Ishikawa (cell line): ENCODE measurements around the gene RABL6.

Experiments
- CEBPB ChIP-seq: IDR thresholded peaks from 2 replicates; pipeline ENCODE4 v1.6.1; 2012
- EP300 ChIP-seq: IDR thresholded peaks from 2 replicates; pipeline ENCODE4 v1.6.1; 2012; ENCODE audit warnings: borderline replicate concordance
- RAD21 ChIP-seq: IDR thresholded peaks from 2 replicates; pipeline ENCODE4 v1.6.1; 2012; ENCODE audit warnings: low read depth
- TAF1 ChIP-seq: IDR thresholded peaks from 2 replicates; pipeline ENCODE4 v1.6.1; 2012; ENCODE audit warnings: low read depth, mild to moderate bottlenecking
- TCF12 ChIP-seq: IDR thresholded peaks from 2 replicates; pipeline ENCODE4 v1.6.1; 2012; ENCODE audit warnings: low read depth
- TEAD4 ChIP-seq: IDR thresholded peaks from 2 replicates; pipeline ENCODE4 v1.6.1; 2012
- YY1 ChIP-seq: IDR thresholded peaks from 2 replicates; pipeline ENCODE4 v1.6.1; 2012; ENCODE audit warnings: low read depth
- TF ChIP-seq, protein P1 (sequence below): IDR thresholded peaks from 2 replicates; pipeline ENCODE4 v1.6.1; 2012; ENCODE audit warnings: low read depth, mild to moderate bottlenecking
- TF ChIP-seq, protein P2 (sequence below): IDR thresholded peaks from 2 replicates; pipeline ENCODE4 v1.6.1; 2012

DNA sequence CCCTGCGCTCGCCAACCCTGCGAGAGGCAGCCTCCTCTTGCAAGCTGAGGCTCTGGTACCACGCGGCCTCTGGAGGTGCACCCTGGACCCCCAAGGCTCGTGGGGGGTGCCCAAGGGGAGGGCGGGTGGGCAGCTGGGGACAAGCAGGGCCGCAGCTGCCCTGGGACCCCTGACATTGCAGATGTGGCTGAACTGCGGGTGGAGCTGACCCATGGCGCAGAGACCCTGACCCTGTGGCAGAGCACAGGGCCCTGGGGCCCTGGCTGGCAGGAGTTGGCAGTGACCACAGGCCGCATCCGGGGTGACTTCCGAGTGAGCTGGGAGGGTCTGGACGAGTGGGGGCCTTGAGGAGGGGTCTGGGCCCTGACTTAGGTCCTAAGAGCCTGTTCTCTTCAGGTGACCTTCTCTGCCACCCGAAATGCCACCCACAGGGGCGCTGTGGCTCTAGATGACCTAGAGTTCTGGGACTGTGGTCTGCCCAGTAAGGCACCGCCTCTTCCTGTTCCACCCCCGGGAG, 45.9 kb downstream of the RABL6 start:
- TF ChIP-seq TAF1 (no peak), YY1 (no peak), TCF12 (no peak), TEAD4 (no peak), EP300 (no peak), RAD21 (no peak), CEBPB (no peak)
- TF ChIP-seq, protein P1, sequence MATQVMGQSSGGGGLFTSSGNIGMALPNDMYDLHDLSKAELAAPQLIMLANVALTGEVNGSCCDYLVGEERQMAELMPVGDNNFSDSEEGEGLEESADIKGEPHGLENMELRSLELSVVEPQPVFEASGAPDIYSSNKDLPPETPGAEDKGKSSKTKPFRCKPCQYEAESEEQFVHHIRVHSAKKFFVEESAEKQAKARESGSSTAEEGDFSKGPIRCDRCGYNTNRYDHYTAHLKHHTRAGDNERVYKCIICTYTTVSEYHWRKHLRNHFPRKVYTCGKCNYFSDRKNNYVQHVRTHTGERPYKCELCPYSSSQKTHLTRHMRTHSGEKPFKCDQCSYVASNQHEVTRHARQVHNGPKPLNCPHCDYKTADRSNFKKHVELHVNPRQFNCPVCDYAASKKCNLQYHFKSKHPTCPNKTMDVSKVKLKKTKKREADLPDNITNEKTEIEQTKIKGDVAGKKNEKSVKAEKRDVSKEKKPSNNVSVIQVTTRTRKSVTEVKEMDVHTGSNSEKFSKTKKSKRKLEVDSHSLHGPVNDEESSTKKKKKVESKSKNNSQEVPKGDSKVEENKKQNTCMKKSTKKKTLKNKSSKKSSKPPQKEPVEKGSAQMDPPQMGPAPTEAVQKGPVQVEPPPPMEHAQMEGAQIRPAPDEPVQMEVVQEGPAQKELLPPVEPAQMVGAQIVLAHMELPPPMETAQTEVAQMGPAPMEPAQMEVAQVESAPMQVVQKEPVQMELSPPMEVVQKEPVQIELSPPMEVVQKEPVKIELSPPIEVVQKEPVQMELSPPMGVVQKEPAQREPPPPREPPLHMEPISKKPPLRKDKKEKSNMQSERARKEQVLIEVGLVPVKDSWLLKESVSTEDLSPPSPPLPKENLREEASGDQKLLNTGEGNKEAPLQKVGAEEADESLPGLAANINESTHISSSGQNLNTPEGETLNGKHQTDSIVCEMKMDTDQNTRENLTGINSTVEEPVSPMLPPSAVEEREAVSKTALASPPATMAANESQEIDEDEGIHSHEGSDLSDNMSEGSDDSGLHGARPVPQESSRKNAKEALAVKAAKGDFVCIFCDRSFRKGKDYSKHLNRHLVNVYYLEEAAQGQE = no peak
- TF ChIP-seq, protein P2, sequence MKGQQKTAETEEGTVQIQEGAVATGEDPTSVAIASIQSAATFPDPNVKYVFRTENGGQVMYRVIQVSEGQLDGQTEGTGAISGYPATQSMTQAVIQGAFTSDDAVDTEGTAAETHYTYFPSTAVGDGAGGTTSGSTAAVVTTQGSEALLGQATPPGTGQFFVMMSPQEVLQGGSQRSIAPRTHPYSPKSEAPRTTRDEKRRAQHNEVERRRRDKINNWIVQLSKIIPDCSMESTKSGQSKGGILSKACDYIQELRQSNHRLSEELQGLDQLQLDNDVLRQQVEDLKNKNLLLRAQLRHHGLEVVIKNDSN = no peak
